HCT116 (cell line): ENCODE measurements around the gene KIAA1328. TPM values are rescaled to one million over a fixed set of nuclear protein-coding genes. Genes with fewer than 3 reads are reported as not detected.

Source experiments
- ATAC-seq: fragments of 200-7000 bp; cut with Tn5 transposase; 2 replicates; pipeline ENCODE4 v1.9.1; 2020; ENCODE audit warnings: mild to moderate bottlenecking, moderate library complexity
- BruUV-seq: library from RNA; stranded (reverse); fragments of 400-500 nt; replicated peaks from 2 replicates; lab custom pipeline; 2021; lab: Mats Ljungman, UMichigan
- CTCF ChIA-PET: fragments of 300-600 bp; sonication (Branson Sonifier 250); formaldehyde crosslinking; loops from one replicate; lab custom pipeline; 2021; ENCODE audit warnings: antibody characterized with exemption; lab: Charles Lee
- POLR2A ChIA-PET: fragments of 300-600, 350-600 bp; sonication (Branson Sonifier 250); formaldehyde crosslinking; loops from one replicate; lab custom pipeline; 2021; ENCODE audit warnings: antibody characterized with exemption; lab: Charles Lee
- RAD21 ChIA-PET, 2 experiments: fragments of 300-600 bp; sonication (Branson Sonifier 250); formaldehyde crosslinking; loops; one replicate each; lab custom pipeline; 2023; ENCODE audit warnings: low total read pairs in 2 of 2; ENCODE audit not compliant: uncharacterized antibody in 2 of 2, unreplicated experiment in 2 of 2, low non-redundant PET in 1 of 2; lab: Charles Lee
- DNase-seq: peaks from one replicate; pipeline ENCODE4 v3.0.0-alpha.2; 2010; ENCODE audit warnings: low read depth, low spot score
- H2AFZ ChIP-seq: fragments of 200-600 bp; shearing (Covaris generic), sonication (generic); 2 replicates; pipeline ENCODE4 v1.6.1; 2017; ENCODE audit warnings: low read depth, mixed run types, mixed read lengths, antibody characterized with exemption, low read length; ENCODE audit not compliant: poor library complexity, severe bottlenecking
- H3K27ac ChIP-seq: 2 replicates; pipeline ENCODE4 v1.5.1; 2012; ENCODE audit warnings: low read depth, low read length
- H3K27me3 ChIP-seq: fragments of 200-600 bp; sonication (generic); 2 replicates; pipeline ENCODE4 v1.6.1; 2016; ENCODE audit warnings: mixed run types, low read length, mixed read lengths; ENCODE audit not compliant: insufficient read depth
- H3K36me3 ChIP-seq, 2 experiments: fragments of 200-500 bp in 1 of 2; fragments of 200-600 bp in 1 of 2; sonication (Bioruptor generic) in 1 of 2; sonication (generic) in 1 of 2; 2 replicates each; pipeline versions ENCODE4 v1.5.1 to v1.6.1; 2014 to 2016; ENCODE audit warnings: low read length in 2 of 2, inconsistent platforms in 1 of 2, mixed read lengths in 1 of 2, mixed run types in 1 of 2; ENCODE audit not compliant: insufficient read depth in 2 of 2, control insufficient read depth in 1 of 2
- H3K4me1 ChIP-seq, 2 experiments: fragments of 200-600 bp in 1 of 2; sonication (generic) in 1 of 2; 2 replicates each; pipeline versions ENCODE4 v1.5.1 to v1.6.1; 2012 to 2017; ENCODE audit warnings: low read length in 2 of 2, inconsistent platforms in 1 of 2, mild to moderate bottlenecking in 1 of 2, mixed read lengths in 1 of 2, mixed run types in 1 of 2, moderate library complexity in 1 of 2; ENCODE audit not compliant: insufficient read depth in 2 of 2, control insufficient read depth in 1 of 2
- H3K4me2 ChIP-seq: fragments of 200-600 bp; sonication (generic); 2 replicates; pipeline ENCODE4 v1.6.1; 2017; ENCODE audit warnings: mixed run types, low read length, mixed read lengths
- H3K4me3 ChIP-seq, 2 experiments: fragments of 200-600 bp in 1 of 2; sonication (generic) in 1 of 2; replicated peaks in 1 of 2; 2 replicates each; pipeline ENCODE4 v1.5.1; 2011 to 2016; ENCODE audit warnings: low read length in 2 of 2, control low read depth in 1 of 2, low read depth in 1 of 2, mild to moderate bottlenecking in 1 of 2, mixed read lengths in 1 of 2, mixed run types in 1 of 2
- H3K79me2 ChIP-seq: fragments of 200-600 bp; sonication (generic); 2 replicates; pipeline ENCODE4 v1.6.1; 2017; ENCODE audit warnings: mild to moderate bottlenecking, mixed run types, low read length, moderate library complexity, mixed read lengths; ENCODE audit not compliant: insufficient read depth
- H3K9ac ChIP-seq: fragments of 200-600 bp; sonication (generic); 2 replicates; pipeline ENCODE4 v1.6.1; 2016; ENCODE audit warnings: low read length, mixed read lengths
- H3K9me2 ChIP-seq: fragments of 200-600 bp; sonication (generic), shearing (Covaris generic); 2 replicates; pipeline ENCODE4 v1.6.1; 2017; ENCODE audit warnings: mixed run types, mild to moderate bottlenecking, moderate library complexity; ENCODE audit not compliant: insufficient read depth
- H3K9me3 ChIP-seq, 2 experiments: fragments of 200-500 bp in 1 of 2; fragments of 200-600 bp in 1 of 2; sonication (Bioruptor generic) in 1 of 2; sonication (generic) in 1 of 2; 2 replicates each; pipeline ENCODE4 v1.6.1; 2014 to 2017; ENCODE audit warnings: low read length in 2 of 2, mixed read lengths in 2 of 2, inconsistent platforms in 1 of 2, low read depth in 1 of 2, mild to moderate bottlenecking in 1 of 2, mixed run types in 1 of 2, moderate library complexity in 1 of 2; ENCODE audit not compliant: control insufficient read depth in 1 of 2, insufficient read depth in 1 of 2
- H4K20me1 ChIP-seq: fragments of 200-600 bp; sonication (generic), shearing (Covaris generic); 2 replicates; pipeline ENCODE4 v1.6.1; 2017; ENCODE audit warnings: mixed run types, mild to moderate bottlenecking, moderate library complexity; ENCODE audit not compliant: insufficient read depth
- EGR1 ChIP-seq: IDR thresholded peaks from 2 replicates; pipeline ENCODE4 v1.6.1; 2012; ENCODE audit warnings: low read depth
- ELF1 ChIP-seq: IDR thresholded peaks from 2 replicates; pipeline ENCODE4 v1.6.1; 2012; ENCODE audit warnings: low read depth, borderline replicate concordance
- EZH2 ChIP-seq: fragments of 200-600 bp; sonication (generic); IDR thresholded peaks from 2 replicates; pipeline ENCODE4 v1.6.1; 2017; ENCODE audit warnings: antibody characterized with exemption, mixed run types
- EZH2phosphoT487 ChIP-seq: fragments of 200-600 bp; IDR thresholded peaks from 2 replicates; pipeline ENCODE4 v1.6.1; 2018; ENCODE audit warnings: antibody characterized with exemption, borderline replicate concordance
- FOSL1 ChIP-seq: IDR thresholded peaks from 2 replicates; pipeline ENCODE4 v1.6.1; 2012; ENCODE audit warnings: low read depth
- JUND ChIP-seq: IDR thresholded peaks from 2 replicates; pipeline ENCODE4 v1.6.1; 2012
- MAX ChIP-seq: IDR thresholded peaks from 2 replicates; pipeline ENCODE4 v1.6.1; 2012
- POLR2AphosphoS5 ChIP-seq: IDR thresholded peaks from 2 replicates; pipeline ENCODE4 v1.6.1; 2011; ENCODE audit warnings: mild to moderate bottlenecking, low read depth, low read length, moderate library complexity
- REST ChIP-seq: IDR thresholded peaks from 2 replicates; pipeline ENCODE4 v1.6.1; 2012; ENCODE audit warnings: low read depth
- SIN3A ChIP-seq: IDR thresholded peaks from 2 replicates; pipeline ENCODE4 v1.6.1; 2012; ENCODE audit warnings: low read depth
- SRF ChIP-seq: IDR thresholded peaks from 2 replicates; pipeline ENCODE4 v1.6.1; 2012; ENCODE audit warnings: low read depth
- TCF7L2 ChIP-seq: IDR thresholded peaks from 2 replicates; pipeline ENCODE4 v1.7.0; 2011; ENCODE audit warnings: borderline replicate concordance, inconsistent platforms; ENCODE audit not compliant: insufficient read depth, insufficient read length; ENCODE audit errors: extremely low read depth
- intact Hi-C: fragments of 100-400 bp; cut with micrococcal nuclease; formaldehyde crosslinking; loops from 2 replicates; pipeline ENCODE4 v1.10.0; 2022
- total RNA-seq: library from RNA; stranded (reverse); gene quantifications from one replicate; pipeline ENCODE4 v1.2.1, GENCODE V29; 2021; ENCODE audit not compliant: unreplicated experiment

KIAA1328 gene
- total RNA-seq, 1 experiment from 2014 or later: 5.2 TPM

DNA sequence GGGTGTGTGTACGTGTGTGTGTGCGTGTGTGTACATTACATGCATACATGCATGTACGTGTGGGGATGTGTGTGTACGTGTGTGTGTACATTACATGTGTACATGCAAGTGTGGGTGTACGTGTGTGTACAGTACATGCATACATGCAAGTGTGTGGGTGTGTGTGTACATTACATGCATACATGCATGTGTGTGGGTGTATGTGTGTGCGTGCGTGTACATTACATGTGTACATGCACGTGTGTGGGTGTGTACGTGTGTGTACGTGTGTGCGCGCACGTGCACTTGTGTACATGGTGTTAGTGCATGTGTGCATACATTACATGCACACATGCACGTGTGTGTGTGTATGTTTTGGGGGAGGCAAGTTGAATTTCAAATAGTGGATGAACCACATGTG lies 436.0 kb downstream of the KIAA1328 start:
- Histone ChIP-seq H3K9ac (no peak overlapping the region), H3K27ac (no peak overlapping the region), H3K4me2 (no peak overlapping the region), H3K4me1 (no peaks in the 10 kb centered on the region), H3K9me2 (no peaks in the 10 kb centered on the region), H3K27me3 (peaks cover 11% of the 10 kb centered on the region; the same call in 1 of the 2 replicates), H3K79me2 (no peaks in the 10 kb centered on the region), H3K4me3 (no peak overlapping the region), H3K36me3 (no peaks in the 10 kb centered on the region), H2AFZ (no peak overlapping the region), H3K9me3 (no peaks in the 10 kb centered on the region), H4K20me1 (no peaks in the 10 kb centered on the region)
- ATAC-seq (no peak), DNase-seq (no peak)
- ChIA-PET CTCF (no interaction called here), RAD21 (no interaction called here), POLR2A (no interaction called here)
- intact Hi-C loops: no loop called here
- TF ChIP-seq EGR1: no peak
- no peak for TF ChIP-seq EZH2phosphoT487
- TF ChIP-seq MAX: no peak
- TF ChIP-seq SIN3A: no peak
- TF ChIP-seq SRF: no peak
- no peak for TF ChIP-seq ELF1
- TF ChIP-seq TCF7L2: no peak
- no peak for TF ChIP-seq POLR2AphosphoS5
- no peak for TF ChIP-seq FOSL1
- TF ChIP-seq JUND: no peak
- TF ChIP-seq REST: no peak
- TF ChIP-seq EZH2: no peak
- BruUV-seq: no TSS peak
